HG03175 (cell line): ENCODE results near the gene SFTPB.
A peak's percentile ranks its signal among the peaks of the same experiment; 100 is the strongest.
"Not testable (repeated sequence)": the region's sequence is repeated elsewhere in the genome, so short reads cannot be mapped to it uniquely, and the experiment has no call there.

ENCODE experiments used
- ATAC-seq: cut with Tn5 transposase; IDR thresholded peaks from one replicate; pipeline ENCODE4 v1.9.1; 2021; ENCODE audit warnings: mild to moderate bottlenecking, moderate library complexity; ENCODE audit not compliant: unreplicated experiment

The SFTPB gene

GRCh38 chr2:85668009-85668856, at the start of gene SFTPB:
SFTPB (minus strand) TSS chr2:85668199; CDS start chr2:85668183, 16 bp downstream.
- no peak for ATAC-seq

- no peak for ATAC-seq
Observed at GRCh38 chr2:85717308-85718008, 49.5 kb upstream of the SFTPB start.

DNA sequence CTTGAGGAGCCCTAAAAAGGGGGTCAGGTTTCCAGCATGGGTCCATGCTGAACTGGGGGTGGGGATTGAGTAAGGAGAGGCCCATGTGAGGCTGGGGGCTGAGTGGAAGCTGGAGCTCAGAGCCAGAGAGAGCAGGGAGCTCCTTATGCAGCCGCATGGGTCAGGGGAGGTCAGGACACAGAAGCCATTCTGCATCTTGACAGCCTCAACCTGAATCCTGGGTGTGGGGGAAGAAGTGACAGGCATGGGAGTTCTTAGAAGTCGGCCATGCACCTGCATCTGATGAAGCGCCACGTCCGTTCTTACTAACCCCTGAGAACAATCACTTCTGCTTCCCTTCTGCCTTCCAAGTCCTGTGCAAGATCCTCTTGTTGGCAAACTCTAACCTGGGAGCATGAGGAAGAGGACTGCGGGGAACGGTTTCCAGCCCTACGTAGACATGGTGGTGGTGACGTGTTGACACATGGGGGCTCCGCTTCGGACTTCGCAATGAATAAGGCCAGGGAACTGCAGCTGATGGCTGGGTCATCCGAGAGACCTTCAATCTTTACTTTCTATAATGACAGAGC, 48.4 kb upstream of the SFTPB start:
- ATAC-seq: no peak

DNA sequence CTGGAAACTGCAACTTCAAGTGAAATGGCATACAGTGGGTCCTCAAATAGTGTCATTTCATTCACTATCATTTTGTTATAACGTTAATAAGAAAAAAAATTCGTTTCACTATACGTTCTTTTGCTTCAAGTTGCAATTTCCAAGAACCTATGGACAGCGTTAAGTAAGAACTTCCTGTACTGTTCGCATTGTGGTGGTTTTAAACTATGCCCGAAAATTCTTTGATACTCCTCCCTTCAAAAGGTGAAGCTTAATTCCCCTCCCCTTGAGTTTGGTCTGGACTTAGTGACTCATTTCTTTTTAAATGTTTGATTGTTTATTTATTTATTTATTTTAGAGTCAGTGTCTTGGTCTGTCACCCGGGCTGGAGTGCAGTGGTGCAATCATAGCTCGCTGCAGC, 46.8 kb upstream of the SFTPB start:
- ATAC-seq: no peak

DNA sequence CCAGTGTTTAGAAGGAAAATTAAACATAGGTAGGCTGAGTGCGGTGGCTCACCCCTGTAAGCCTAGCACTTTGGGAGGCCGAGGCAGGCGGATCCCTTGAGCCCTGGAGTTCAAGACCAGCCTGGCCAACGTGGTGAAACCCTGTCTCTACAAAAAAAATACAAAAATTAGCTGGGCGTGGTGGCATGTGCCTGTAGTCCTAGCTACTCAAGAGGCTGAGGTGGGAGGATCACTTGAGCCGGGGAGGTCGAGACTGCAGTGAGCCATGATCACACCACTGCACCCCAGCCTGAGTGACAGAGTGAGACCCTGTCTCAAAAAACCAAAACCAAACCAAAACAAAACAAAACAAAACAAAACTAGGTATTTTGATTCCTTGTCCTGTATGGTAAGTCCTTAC, 46.4 kb upstream of the SFTPB start:
- ATAC-seq: not testable (repeated sequence)

DNA sequence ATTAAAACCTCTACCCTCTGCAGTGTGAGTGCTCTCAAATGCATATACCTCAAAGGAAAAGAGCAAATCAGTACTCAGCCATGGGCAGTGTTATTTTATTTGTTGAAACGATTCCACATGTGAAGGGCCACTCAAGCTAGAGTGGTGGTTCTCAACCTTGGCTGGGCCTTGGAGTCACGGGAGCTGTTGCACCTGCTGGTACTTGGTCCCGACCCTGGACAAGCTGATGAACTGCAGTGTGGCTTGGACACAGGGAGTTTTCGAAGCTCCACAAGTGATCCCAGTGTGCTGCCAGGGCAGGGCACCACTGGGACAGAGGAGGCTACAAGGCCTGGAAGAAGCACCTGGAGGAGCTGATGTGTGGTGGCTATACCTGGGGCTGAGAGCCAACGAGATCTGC, 45.8 kb upstream of the SFTPB start:
- ATAC-seq: no peak

GRCh38 chr2:85712849-85713612, 45.0 kb upstream of the SFTPB start:
- no peak for ATAC-seq

DNA sequence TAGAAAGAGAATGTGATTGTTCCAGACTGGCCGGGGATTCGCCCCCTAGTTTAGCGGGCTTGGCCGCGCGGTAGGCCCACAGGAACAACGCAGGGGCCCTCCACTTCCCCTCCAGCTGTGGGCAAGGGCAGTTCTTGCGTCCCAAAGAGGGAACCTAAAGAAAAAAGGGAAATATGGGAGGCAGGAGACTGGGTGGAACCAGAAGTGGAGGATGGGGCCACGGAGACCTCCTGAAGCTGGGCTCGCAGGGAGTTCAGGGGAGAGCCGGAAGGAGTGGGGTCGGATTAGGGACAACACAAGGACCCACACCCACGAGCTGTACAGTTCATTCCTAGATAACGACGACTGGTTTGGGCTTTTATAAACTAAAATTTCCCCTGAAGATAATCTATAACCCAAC, 44.3 kb upstream of the SFTPB start:
- no peak for ATAC-seq

DNA sequence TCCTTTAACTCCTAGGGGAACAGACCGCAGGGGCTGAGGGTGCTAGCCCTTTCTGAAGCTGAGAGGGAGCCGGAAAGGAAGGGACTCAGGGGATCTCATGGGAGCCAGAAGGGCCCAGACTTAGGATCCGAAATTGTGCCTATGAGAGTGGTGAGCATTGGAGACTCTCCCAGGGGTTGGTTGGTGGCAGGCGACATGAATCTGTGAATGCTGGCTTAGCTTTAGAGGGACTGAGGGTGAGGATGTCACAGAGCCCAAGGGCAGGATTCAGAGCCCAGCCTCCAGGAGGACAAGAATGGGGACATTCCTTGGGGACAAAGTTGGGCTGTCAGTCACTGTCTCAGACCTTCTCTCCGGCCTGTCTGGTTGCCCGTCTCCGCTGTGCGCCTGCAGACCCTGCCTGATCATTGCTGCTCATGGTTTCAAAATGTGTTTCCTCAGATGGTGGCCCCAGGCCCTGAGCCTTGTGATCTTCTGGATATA, 43.6 kb upstream of the SFTPB start:
- no peak for ATAC-seq

- ATAC-seq: no peak
Observed at GRCh38 chr2:85710687-85711577, 42.9 kb upstream of the SFTPB start.

- no peak for ATAC-seq
Observed at GRCh38 chr2:85709401-85709811, 41.4 kb upstream of the SFTPB start.

- no peak for ATAC-seq
Observed at GRCh38 chr2:85708641-85709040, 40.6 kb upstream of the SFTPB start.

- ATAC-seq: peak; percentile 47
Observed at GRCh38 chr2:85707304-85707703, 39.3 kb upstream of the SFTPB start.

- ATAC-seq: no peak
Observed at GRCh38 chr2:85706599-85707296, 38.7 kb upstream of the SFTPB start.

DNA sequence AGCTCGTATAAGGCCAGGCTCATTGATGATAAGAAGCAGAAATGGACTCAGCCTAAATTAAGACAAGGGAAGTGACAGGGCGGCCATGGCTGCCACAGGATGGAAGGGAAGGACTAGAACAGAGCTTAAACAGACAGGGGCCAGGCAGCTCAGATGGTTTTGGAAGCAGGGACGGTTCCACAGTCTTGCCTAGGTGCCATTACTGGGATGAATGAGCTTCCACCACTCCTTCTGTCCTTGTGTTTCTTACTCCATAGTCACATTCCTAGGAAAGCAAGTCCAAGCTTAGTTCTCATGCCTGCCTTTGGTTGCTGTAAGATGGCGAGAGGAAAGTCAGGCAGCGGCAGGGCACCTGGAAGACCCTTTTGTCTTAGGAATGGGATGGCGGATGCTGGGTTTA, 38.1 kb upstream of the SFTPB start:
- no peak for ATAC-seq

DNA sequence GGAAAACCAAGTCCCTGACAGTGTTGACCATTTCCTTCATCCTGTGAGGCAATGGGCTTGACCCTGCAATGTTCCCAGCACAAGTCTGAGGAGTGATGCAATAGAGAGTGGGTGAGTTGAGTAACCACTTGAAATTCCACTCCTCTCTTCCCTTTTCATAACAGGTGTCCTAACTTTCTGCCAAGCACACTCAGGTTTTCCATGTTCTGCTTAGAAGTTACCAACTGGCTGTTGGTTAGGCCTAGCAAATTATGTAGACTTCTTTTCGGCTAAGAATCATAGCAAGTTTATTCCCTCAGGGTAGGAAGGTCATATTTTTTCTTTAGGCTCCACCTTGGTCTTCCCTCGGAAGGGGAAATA, 37.7 kb upstream of the SFTPB start:
- no peak for ATAC-seq

DNA sequence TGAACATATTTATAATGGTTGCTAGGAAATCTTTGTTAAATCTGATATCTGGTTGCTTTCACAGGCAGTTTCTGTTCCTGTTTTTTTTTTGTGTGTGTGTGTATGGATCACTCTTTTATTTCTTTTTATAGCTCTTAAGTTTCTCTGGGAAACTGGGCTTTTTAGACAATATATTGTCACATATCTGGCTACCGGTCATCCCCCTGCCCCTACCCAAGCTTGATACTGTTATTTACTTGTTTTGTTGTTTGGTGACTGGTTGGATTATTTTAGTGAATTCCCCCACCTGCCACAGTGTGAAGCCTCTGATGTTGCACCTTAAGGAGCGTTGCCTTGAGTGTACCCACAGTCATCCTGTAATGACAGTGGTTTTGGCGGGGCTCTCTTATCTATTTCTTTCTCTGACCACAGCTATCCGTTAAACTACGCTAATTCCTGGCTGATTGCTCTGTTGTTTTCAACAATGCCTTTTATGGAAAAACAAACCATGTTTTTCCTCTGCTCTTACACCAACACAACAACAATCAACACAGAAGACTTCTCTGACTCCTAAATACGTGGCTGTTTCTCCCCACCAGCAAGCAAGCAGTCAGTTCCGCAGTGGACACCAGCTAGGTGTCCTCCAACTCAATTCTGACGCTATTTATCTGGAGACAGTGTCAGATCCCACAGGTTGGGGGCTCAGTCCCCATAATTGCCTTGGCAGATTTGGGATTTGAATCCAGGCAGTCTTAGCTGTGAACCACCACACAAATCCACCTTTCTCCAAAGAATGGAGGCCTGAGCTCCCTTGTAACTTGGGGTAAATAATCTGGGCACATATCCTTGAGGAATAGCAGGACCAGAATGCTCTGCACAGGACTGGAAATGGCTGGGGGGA, 37.0 kb upstream of the SFTPB start:
- ATAC-seq: peak; percentile 75

- no peak for ATAC-seq
Observed at GRCh38 chr2:85704038-85704437, 36.0 kb upstream of the SFTPB start.

DNA sequence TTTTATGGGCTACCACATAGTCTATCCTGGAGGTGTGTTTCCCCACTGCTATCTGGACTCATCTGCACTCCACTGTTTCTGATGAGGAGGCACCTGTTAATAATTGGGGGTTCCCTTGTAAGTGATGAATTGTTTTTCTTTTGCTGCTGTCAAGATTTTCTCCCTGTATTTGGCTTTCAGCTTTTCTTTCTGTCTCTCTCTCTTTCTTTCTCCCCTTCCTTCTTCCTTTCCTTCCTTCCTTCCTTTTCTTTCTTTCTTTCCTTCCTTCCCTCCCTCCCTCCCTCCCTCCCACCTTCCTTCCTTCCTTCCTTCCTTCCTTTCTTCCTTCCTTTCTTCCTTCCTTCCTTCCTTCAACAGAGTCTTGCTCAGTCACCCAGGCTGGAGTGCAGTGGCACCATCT, 35.3 kb upstream of the SFTPB start:
- no peak for ATAC-seq
